ENCODE data around the gene DHX9.

The DHX9 gene

DNA sequence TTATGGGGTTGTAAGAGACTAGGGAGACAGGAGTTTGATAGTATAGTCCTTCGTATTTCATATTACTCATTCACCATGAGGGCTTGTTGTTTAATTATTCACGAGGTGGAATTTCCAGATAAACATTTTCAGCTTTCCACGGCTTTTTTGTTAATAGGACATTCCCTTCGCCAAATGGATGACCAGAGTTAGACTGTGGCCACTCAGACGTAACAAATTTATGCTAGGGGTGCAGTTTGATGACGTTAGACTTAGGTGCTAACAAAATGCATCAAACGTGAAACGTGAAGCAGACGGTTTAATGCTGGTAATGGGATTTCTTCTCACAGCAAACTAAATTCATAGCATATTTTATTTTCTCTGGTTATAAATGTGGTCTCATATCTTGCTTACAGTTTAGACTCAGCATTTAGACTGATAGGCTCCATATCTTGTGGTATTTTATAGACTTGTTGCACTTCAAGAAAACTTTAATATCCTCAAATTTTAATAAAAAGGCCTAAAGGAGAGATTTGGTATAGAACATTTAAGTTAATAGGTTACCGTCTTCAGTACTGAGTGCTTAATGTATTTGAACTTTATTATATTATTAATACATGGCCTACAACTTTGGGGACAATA lies 2.3 kb downstream of the DHX9 start:
- no peak for DNase-seq

DNA sequence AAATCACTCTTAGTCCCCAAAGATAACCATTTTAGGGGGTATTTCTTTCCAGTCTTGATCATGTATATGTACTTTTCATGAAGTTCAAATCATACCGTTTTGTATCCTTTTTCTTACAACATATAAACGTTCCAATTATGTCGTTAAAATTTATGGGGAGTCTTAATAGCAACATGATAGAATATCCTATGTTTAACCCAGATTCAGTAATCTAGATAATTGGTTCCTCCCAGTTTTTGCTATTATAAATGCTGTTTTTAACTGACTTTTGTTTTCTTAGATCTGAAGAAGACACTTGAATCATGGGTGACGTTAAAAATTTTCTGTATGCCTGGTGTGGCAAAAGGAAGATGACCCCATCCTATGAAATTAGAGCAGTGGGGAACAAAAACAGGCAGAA lies 3.1 kb downstream of the DHX9 start:
- DNase-seq, result no peak

DNA sequence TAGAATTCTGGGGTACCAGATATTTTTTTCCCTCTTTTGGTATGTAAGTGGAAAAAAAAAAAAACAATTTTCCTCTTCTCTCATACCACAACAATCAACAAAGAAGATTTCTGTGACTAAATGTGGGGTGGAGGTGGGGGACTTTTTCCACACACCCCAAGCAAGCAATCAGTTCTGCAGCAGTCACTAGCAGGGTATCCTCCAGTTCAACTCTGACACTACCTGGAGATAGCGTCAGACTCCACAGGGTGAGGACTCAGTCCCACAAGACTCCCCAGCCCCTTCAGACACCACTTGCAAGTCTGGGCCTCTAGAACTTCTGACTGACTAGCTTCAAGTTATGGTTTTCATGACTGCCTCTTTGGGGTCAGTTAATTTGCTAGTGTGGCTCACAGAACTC lies 6.2 kb downstream of the DHX9 start:
- DNase-seq, result no peak

DNA sequence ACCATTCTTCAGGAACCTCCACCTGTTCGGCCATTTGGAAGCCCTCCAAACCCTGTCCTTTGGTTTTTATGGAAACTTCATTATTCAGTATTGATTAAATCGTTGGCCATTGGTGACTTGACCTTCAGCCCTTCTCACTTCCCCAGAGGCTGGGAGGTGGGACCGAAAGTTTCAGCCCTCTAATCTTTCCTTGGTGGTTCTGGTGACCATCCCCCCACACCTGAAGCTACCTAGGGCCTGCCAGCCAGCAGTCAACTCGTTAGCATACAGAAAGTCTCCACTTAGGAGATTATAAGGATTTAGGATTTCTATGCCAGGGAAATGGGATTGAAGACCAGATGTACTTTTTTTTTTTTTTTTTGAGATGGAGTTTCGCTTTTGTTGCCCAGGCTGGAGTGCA lies 6.7 kb downstream of the DHX9 start:
- DNase-seq, result no peak

DNA sequence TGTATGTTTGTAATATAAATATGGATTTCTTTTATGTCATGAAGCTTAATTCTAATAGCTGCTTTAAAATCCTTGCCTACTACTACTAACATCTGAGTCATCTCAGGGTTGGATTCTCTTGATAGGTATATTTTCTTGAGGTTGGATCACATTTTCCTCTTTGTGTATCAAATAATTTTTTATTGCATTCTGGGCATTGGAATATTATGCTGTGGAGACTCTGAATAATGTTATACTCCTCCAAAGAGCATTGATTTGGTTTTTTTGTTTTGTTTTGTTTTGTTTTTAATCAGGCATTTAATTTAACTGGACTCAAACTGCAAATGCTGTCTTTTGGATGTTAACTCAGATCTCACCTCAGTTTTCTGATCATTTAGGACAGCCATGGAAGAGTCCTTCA lies 8.0 kb downstream of the DHX9 start:
- no peak for DNase-seq

DNA sequence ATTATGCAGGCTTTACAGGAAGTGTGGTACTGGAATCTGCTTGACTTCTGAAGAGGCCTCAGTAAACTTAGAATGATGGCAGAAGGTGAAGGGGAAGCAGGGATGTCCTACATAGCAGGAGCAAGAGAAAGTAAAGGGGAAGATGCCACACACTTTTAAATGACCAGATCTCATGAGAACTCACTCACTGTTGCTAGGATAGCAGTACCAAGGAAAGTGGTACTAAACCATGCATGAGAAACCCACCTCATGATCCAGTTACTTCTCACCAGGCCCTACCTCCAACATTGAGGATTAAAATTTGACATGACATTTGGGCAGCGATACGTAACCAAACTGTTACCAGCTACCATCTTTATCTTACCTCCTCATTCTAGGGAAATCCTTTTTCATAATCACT lies 9.6 kb downstream of the DHX9 start:
- DNase-seq, result no peak

DNA sequence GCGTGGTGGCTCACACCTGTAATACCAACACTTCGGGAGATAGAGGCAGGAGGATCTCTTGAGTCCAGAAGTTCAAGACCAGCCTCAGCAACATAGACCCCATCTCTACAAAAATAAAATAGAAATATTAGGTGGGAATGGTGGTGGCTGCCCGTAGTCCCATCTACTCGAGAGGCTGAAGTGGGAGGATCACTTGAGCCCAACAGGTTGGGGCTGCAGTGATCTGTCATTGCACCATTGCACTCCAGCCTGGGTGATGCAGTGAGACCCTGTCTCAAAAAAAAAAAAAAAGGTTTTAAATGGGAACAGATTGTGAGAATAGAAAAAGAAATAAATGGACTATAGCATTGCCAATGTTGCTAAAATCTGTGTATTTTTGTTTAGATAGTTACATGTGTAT lies 11.2 kb downstream of the DHX9 start:
- DNase-seq, result no peak

DNA sequence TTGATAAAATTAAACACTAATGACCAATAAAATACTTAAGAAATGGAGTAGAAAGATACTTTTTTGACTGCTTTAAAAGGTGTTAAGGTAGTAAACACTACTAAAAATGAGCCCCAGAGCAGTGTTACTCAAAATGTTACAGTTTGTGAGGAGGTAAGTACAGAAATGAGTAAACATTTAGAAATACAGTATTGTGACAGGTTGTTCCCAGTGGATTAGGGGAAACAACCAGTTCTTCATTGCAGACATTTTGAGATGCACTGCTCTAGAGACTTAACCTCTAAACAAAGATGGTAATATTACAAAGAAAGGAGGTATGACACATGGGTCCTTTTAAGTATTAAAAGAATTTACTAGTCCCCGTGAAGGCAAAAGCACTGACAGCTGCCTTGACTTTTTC lies 12.7 kb downstream of the DHX9 start:
- no peak for DNase-seq

DNA sequence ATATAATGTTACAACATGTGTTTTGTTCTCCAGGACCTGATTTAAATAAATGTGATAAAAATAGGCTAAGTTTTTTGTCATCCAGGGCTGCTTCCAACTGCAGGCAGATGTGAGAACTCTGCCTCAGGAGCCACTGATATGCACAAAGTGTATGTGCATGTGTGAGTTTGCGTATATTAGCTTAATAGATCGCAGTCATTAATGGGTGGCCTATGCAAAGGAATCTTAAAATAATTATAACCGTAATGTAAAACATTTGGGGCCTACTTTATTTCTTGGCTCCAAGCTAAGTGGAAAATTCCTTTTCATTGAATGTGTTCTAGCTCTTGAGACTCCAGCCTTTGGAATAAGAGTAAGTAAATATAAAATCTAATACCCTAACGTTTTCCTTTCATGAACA lies 16.8 kb downstream of the DHX9 start:
- no peak for DNase-seq

DNA sequence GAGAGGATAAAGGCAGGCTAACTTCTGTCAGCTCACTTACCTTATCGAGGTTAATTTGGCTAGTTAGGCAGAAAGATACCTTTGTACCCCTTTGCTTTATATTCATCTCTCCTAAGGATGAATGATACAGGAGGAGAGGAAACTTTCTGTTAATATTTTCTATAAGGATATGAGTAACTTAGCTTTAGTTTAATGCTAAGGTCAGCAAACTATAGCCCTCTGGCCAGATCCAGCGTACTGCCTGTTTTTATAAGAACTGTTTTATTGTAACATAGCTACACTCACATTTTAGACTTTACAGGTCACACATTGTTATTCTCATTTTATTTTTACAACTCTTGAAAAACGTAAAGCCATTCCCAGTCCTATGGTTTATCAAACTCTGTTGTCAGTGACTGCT lies 18.1 kb downstream of the DHX9 start:
- DNase-seq, result no peak

DNA sequence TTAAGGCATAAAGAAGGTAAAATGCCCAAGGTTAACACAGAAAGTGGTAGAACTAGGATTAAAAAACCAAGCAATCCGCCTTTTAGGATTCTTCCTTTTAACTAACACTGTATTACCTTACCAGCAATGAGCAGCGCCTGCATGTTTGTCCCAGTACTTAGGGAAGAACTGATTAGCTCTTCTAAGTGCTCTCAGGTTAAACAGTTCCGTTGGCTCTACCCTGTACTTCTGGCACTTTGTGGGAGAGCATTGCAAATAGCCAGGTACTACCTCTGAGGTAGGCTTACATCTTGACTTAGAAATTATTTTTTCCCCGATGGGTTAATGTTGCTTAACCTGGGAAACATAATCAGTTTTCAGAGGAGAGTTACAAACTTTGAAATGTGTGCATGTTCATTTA lies 21.5 kb downstream of the DHX9 start:
- no peak for DNase-seq

DNA sequence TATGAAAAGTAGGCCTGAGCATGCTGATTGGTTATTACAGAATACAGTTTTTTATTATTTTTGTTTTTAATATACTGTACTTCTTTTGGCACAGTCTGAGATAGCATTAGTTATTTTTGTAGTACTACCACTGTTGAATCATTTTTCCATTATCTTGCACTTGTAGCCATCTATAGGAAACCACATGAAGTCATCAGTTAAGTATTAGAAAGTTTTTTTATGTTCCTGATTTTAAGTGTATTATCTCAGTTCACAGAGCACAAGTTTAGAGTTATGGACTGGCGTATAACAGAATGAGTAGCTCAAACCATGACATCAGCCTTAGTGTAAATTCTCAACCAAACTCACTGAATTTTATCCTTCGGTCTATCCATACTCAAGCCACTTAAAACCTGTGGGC lies 22.8 kb downstream of the DHX9 start:
- DNase-seq, result no peak

DNA sequence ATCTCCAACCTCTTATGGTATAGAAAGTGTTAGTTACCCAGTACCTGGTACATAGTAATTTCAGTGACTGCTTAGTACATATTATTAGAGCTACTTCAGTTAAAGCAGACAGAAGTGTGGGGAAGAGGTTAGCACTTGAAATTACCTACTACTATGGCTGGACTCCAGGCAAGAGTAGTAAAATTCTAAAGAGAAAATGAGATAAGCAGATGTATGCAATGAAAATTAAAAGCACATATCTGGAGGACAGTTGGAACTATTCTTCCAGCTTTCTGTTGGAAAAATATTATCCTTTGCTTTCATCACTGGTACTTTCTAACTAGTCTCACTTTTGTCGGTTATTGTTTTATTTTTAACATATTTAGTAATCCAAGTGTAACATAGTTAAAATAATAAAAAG lies 23.7 kb downstream of the DHX9 start:
- no peak for DNase-seq

DNA sequence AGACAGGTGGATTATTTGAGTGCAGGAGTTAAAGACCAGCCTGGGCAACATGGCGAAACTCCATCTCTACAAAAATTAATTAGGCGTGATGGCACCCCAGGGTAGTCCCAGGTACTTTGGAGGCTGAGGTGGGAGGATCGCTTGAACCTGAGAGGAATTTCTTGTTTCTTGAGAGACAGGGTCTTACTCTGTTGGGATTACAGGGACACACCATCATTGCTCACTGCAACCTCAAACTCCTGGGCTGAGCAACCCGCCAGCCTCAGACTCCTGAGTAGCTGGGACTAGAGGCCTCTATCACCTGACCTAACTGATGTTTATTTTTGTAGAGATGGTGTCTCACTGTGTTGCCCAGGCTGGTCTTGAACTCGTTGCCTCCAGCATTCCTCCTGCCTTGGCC lies 24.8 kb downstream of the DHX9 start:
- DNase-seq, result no peak

DNA sequence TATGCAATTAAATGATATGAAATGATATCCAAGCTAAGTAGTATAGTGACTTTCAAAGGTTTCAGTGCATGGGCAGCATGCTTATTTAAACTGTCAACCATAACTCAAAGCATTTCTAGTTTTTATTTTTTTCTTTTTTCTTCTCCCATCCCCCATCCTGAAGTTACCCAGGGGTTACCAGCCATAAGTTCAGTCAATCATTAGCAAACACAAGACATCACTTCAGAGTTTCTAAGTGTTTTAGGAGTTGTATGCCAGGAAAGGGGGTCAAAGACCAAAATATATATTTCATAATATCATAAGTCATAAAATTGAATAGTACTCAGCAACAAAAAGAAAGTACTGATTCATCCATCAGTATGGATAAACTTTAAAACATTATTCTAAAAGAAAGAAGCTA lies 28.7 kb downstream of the DHX9 start:
- no peak for DNase-seq

DNA sequence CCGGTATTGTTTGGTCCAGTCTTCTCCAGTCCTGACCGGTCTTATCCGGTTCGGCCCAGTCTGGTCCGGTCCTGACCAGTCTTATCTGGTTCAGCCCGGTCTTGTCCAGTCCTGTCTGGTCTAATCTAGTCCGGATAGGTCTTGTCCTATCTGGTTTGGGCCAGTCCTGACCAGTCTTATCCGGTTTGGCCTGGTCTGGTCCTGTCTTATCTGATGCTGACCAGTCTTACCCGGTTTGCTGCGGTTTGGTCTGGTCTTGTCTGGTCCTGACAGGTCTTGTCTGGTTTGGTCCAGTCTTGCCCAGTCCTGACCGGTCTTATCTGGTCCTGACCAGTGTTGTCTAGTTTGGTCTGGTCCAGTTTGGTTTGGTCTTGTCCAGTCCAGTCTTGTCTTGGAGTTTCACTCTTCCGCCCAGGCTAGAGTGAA lies 30.1 kb downstream of the DHX9 start:
- DNase-seq, result no peak

DNA sequence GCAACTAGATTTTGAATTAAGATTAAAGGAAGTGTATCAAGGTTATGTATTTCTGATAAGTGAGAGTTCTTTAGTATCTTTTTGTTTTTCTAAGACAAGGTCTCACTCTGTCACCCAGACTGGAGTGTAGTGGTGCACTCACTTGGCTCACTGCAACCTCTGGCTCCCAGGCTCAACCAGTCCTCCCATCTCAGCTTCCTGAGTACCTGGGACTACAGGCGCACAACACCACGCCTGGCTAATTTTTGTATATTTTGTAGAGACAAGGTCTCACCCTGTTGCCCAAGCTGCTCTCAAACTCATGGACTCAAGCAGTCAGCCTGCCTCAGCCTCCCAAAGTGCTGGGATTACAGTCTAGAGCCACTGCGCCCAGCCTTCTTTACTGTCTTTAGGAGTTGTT lies 33.7 kb downstream of the DHX9 start:
- no peak for DNase-seq

DNA sequence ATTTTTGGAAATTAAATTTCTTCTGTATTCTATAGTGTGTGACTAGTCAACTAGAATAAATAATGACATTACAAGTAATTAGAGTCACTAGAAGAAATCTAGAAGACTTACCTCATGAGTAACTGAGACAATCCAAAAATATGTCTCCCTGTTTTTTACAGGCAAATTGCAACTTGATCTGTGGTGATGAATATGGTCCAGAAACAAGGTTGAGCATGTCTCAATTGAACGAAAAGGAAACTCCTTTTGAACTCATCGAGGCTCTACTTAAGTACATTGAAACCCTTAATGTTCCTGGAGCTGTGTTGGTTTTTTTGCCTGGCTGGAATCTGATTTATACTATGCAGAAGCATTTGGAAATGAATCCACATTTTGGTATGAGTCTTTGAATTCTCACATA lies 36.7 kb downstream of the DHX9 start:
- DNase-seq, result no peak

DNA sequence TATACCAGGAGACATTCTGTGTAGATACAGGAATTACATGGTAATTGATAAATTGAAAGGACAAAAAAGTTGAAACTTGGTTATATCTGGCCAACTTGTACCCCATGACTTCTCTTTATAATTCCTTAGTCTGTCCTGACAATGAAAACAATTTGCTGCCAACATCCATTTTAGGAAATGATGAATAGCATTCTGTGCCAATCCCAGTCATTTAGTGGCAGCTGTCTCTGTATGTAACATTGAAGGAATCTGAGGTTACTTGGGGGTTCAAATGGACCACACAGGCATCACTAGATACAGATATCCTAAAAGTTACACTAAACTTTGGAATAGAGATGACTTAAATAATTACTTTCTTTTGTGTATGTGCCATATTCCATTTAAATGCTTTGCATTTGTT lies 38.2 kb downstream of the DHX9 start:
- DNase-seq, result no peak

DNA sequence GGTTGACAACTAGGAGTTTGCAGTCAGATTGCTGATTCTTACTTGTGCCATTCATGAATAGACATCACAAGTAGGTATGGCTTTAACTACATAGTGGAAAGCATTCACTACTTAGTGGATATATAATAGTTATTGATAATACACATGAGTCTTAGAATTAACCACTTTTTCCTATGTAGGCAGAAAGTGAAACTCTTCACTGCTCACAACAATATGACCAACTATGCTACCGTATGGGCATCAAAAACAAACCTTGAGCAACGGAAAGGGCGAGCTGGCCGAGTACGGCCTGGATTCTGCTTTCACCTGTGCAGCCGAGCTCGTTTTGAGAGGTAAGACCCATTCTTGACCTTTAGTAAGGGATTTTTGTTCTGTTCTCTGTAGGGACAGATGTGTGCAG lies 38.7 kb downstream of the DHX9 start:
- no peak for DNase-seq

DNA sequence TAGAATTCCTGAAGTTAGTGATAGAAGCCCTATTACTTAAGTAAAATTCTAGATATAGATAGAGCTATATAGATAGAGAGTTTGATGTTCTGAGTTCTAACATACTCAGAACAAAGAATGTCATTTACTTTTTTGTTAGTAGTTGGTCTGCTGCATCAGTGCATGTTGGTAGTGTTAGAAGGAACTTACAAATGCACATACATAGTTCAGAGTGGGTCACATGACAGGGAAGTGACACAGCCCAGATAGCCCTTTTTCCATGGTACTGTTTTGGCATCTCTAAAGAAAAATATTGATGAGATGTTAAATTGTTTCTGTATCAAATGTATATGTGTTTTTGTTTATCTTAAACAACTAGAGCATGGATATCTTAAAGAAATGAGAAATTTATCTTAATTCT lies 45.7 kb downstream of the DHX9 start:
- no peak for DNase-seq

DNA sequence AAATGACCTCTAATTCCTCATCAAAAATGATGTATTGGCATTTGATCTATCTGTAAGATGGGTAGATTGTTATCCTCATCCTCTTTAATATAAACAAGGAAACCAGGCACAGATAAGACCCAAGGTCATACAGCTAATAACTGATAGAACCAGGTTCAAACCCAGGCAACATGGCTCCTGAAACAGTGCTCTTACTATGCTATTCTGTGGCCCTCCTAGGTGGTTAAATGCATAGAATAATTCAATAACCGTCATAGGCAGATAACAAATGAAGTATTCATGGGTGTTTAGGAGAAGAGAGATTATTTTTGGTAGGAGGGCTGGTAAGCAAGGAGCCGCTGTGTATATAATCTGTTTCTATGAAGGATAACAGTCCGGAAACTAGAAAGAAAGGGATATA lies 46.4 kb downstream of the DHX9 start:
- DNase-seq, result no peak

DNA sequence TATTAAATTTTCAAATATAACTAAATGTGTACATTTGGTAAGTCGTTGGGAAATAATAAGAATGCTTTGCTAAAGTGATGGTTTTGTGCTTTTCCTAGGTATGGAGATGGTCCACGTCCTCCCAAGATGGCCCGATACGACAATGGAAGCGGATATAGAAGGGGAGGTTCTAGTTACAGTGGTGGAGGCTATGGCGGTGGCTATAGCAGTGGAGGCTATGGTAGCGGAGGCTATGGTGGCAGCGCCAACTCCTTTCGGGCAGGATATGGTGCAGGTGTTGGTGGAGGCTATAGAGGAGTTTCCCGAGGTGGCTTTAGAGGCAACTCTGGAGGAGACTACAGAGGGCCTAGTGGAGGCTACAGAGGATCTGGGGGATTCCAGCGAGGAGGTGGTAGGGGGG lies 47.8 kb downstream of the DHX9 start:
- no peak for DNase-seq

DNA sequence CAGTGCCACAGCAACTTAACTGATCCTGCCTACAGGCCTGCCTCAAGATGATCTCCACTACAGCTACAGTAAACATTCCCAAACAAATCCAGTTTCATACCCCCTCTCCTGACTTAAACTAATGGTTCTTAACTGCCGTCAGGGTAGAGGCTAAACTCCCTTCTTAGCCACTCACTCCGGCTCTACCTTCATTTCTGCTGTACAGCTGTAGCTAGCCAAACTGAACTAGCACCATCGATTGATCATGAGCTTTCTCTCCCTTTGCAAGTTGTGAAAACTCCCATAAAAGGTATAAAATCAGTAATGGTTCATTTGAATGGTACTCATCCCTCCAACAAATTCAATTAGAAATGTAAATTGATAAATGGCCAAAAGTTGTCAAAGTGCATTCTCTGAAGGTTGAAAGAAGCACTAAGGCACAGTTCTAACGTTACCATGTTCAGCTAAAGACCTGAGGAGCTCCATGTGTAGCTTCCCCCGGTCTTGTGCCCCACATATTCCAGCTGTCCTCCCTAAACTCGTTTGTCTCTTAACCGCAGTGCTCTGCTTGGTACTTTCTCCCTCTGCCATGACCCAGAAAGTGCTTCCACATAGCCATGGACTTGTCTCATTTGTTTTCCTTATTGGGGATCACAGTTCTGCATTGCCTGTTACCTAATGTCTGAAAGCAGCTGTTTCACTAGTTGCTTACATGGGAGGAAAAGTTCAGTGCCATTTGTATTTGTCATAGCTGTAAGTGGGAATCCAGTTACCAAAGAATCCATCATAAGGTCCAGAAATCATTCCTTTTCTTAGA lies 49.8 kb downstream of the DHX9 start:
- no peak for DNase-seq

DNA sequence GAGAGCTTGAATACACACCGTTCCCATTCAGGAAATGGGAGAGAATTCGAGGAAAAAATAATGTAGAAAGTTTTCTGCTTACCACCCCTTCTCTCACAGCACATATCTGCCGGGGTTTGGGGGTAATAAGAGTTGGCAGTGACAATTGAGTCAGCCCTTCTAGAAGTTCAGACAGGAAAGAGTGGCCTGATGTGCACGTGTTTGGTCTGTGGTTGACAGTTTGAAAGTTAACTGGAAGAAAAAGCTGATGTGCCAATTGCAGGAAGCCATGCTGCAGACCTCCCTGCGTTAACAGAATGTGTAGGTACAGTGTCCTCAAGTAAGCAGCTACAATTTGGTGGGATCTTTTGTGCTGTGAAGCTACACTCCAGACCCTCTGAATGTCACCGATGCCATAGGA lies 50.9 kb downstream of the DHX9 start:
- DNase-seq, result no peak
